ENCODE measurements around the gene ZBTB20. TPM values are rescaled to one million over a fixed set of nuclear protein-coding genes. Genes with fewer than 3 reads are reported as not detected.

ZBTB20 gene
- total RNA-seq, 1 donor from 2014 or later, result 3.9 TPM

GRCh38 chr3:114502204-114502603, 644.9 kb downstream of the ZBTB20 start:
- Histone ChIP-seq H3K4me3 (ENCODE audit: low read depth, low read length) (no peak overlapping the region), H3K36me3 (ENCODE audit: control insufficient read depth, insufficient read depth, low read length) (no peaks in the 10 kb centered on the region), H3K27me3 (ENCODE audit: control insufficient read depth, insufficient read depth, low read length) (no peaks in the 10 kb centered on the region)
- DNase-seq (ENCODE audit: low read depth) (no peak), FAIRE-seq (no peak)
- TF ChIP-seq, protein P1, sequence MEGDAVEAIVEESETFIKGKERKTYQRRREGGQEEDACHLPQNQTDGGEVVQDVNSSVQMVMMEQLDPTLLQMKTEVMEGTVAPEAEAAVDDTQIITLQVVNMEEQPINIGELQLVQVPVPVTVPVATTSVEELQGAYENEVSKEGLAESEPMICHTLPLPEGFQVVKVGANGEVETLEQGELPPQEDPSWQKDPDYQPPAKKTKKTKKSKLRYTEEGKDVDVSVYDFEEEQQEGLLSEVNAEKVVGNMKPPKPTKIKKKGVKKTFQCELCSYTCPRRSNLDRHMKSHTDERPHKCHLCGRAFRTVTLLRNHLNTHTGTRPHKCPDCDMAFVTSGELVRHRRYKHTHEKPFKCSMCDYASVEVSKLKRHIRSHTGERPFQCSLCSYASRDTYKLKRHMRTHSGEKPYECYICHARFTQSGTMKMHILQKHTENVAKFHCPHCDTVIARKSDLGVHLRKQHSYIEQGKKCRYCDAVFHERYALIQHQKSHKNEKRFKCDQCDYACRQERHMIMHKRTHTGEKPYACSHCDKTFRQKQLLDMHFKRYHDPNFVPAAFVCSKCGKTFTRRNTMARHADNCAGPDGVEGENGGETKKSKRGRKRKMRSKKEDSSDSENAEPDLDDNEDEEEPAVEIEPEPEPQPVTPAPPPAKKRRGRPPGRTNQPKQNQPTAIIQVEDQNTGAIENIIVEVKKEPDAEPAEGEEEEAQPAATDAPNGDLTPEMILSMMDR (IDR thresholded peaks at IDR 0.05; ENCODE audit: insufficient read depth, low read length, severe bottlenecking), result no peak

DNA sequence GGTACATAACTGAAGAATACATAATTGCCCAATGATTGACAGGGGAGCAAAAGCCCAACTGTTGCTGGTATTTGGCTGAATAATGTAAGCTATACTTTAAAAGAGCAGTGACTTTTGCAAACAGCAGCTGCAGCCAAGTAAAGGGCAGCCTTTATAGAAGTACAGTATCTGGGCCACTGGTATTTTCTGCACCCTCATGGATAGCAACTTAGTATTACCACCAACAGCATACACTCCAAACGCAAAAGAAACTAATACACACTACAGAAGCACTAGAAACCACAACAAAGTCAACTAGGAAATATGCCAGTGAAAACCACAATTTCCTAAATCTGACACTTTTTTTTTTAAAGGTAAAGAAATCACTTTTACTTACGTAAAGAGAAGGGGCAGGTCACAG, 647.1 kb downstream of the ZBTB20 start:
- Histone ChIP-seq H3K36me3 (ENCODE audit: control insufficient read depth, insufficient read depth, low read length) (no peaks in the 10 kb centered on the region), H3K4me3 (ENCODE audit: low read depth, low read length) (no peak overlapping the region), H3K27me3 (ENCODE audit: control insufficient read depth, insufficient read depth, low read length) (no peaks in the 10 kb centered on the region)
- TF ChIP-seq, protein P1 (IDR thresholded peaks at IDR 0.05; ENCODE audit: insufficient read depth, low read length, severe bottlenecking), result no peak
- no peak for FAIRE-seq
- peak; percentile 26 for DNase-seq (ENCODE audit: low read depth)

GRCh38 chr3:114498539-114499370, 648.3 kb downstream of the ZBTB20 start:
- H3K27me3 ChIP-seq (ENCODE audit: control insufficient read depth, insufficient read depth, low read length), result no peaks in the 10 kb centered on the region
- H3K36me3 ChIP-seq (ENCODE audit: control insufficient read depth, insufficient read depth, low read length), result no peaks in the 10 kb centered on the region
- H3K4me3 ChIP-seq (ENCODE audit: low read depth, low read length), result no peak overlapping the region
- TF ChIP-seq, protein P1 (IDR thresholded peaks at IDR 0.05; ENCODE audit: insufficient read depth, low read length, severe bottlenecking), result no peak
- DNase-seq (ENCODE audit: low read depth) (peak; percentile 92), FAIRE-seq (no peak)

DNA sequence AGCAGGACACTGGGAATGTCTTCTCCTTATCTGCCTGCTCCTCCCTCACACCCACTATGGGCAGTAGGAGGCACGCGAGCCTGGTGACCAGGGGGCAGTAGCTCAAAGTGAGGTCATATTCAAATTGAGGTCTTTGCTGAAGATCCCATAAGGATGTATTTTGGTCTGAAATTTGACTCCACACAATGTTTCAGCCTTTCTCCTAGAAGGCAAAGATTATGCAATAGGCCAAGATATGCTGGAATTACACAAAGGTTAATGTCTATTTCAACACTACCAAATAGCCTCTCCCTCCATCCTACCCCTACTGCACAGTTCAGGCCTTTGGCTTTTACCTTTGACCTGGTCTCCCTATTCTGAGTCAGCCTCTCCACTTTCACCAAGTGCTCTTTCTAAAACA, 650.2 kb downstream of the ZBTB20 start:
- Histone ChIP-seq H3K36me3 (ENCODE audit: control insufficient read depth, insufficient read depth, low read length) (no peaks in the 10 kb centered on the region), H3K4me3 (ENCODE audit: low read depth, low read length) (no peak overlapping the region), H3K27me3 (ENCODE audit: control insufficient read depth, insufficient read depth, low read length) (no peaks in the 10 kb centered on the region)
- peak; percentile 29 for DNase-seq (ENCODE audit: low read depth)
- no peak for FAIRE-seq
- TF ChIP-seq, protein P1 (IDR thresholded peaks at IDR 0.05; ENCODE audit: insufficient read depth, low read length, severe bottlenecking), result no peak

GRCh38 chr3:114496466-114496865, 650.6 kb downstream of the ZBTB20 start:
- no peak for FAIRE-seq
- TF ChIP-seq, protein P1 (IDR thresholded peaks at IDR 0.05; ENCODE audit: insufficient read depth, low read length, severe bottlenecking), result no peak
- H3K27me3 ChIP-seq (ENCODE audit: control insufficient read depth, insufficient read depth, low read length), result no peaks in the 10 kb centered on the region
- no peak for DNase-seq (ENCODE audit: low read depth)
- no peaks in the 10 kb centered on the region for H3K36me3 ChIP-seq (ENCODE audit: control insufficient read depth, insufficient read depth, low read length)
- no peak overlapping the region for H3K4me3 ChIP-seq (ENCODE audit: low read depth, low read length)
